MM.1S (cell line): ENCODE data around the gene IQCC.

Source experiments
- DNase-seq: peaks from one replicate; pipeline ENCODE4 v3.0.0-alpha.2; 2015
- H2AFZ ChIP-seq: fragments of 300-600 bp; sonication (generic); 2 replicates; pipeline ENCODE4 v1.6.0; 2016; ENCODE audit warnings: antibody characterized with exemption, low read length
- H3F3A ChIP-seq: fragments of 300-600 bp; sonication (generic); 2 replicates; pipeline ENCODE4 v1.6.1; 2016; ENCODE audit warnings: mild to moderate bottlenecking, antibody characterized with exemption, low read length, moderate library complexity, mixed read lengths; ENCODE audit not compliant: insufficient read depth
- H3K27ac ChIP-seq: fragments of 300-600 bp; sonication (generic); 2 replicates; pipeline ENCODE4 v1.5.1; 2016; ENCODE audit warnings: mild to moderate bottlenecking, low read length
- H3K27me3 ChIP-seq: fragments of 300-600 bp; sonication (generic); replicated peaks from 2 replicates; pipeline ENCODE4 v1.6.0; 2016; ENCODE audit warnings: low read length; ENCODE audit not compliant: insufficient read depth
- H3K36me3 ChIP-seq: fragments of 300-600 bp; sonication (generic); replicated peaks from 2 replicates; pipeline ENCODE4 v1.6.1; 2016; ENCODE audit warnings: mild to moderate bottlenecking, low read length, mixed read lengths; ENCODE audit not compliant: insufficient read depth
- H3K4me1 ChIP-seq: fragments of 300-600 bp; sonication (generic); 2 replicates; pipeline ENCODE4 v1.6.1; 2016; ENCODE audit warnings: low read length, mixed read lengths
- H3K4me2 ChIP-seq: fragments of 300-600 bp; sonication (generic); 2 replicates; pipeline ENCODE4 v1.6.0; 2016; ENCODE audit warnings: low read depth, low read length
- H3K4me3 ChIP-seq: fragments of 300-600 bp; sonication (generic); 2 replicates; pipeline ENCODE4 v1.5.1; 2016; ENCODE audit warnings: low read length, mixed read lengths
- H3K79me2 ChIP-seq: fragments of 300-600 bp; sonication (generic); 2 replicates; pipeline ENCODE4 v1.6.1; 2016; ENCODE audit warnings: mixed run types, low read length, mixed read lengths
- H3K9ac ChIP-seq: fragments of 300-600 bp; sonication (generic); 2 replicates; pipeline ENCODE4 v1.6.1; 2016; ENCODE audit warnings: low read length, mixed read lengths
- H3K9me2 ChIP-seq: fragments of 300-600 bp; sonication (generic); replicated peaks from 2 replicates; pipeline ENCODE4 v1.6.1; 2016; ENCODE audit warnings: mild to moderate bottlenecking, low read length, mixed read lengths; ENCODE audit not compliant: insufficient read depth
- H3K9me3 ChIP-seq: fragments of 300-600 bp; sonication (generic); replicated peaks from 2 replicates; pipeline ENCODE4 v1.6.1; 2016; ENCODE audit warnings: mild to moderate bottlenecking, low read length, mixed read lengths; ENCODE audit not compliant: insufficient read depth
- H4K20me1 ChIP-seq: fragments of 300-600 bp; sonication (generic); 2 replicates; pipeline ENCODE4 v1.6.1; 2016; ENCODE audit warnings: mild to moderate bottlenecking, low read length, moderate library complexity, mixed read lengths; ENCODE audit not compliant: insufficient read depth
- CTCF ChIP-seq: fragments of 300-600 bp; sonication (generic); IDR thresholded peaks from 2 replicates; pipeline ENCODE4 v1.5.1; 2016; ENCODE audit warnings: antibody characterized with exemption, low read length, mixed read lengths
- EZH2 ChIP-seq: fragments of 300-600 bp; sonication (generic); optimal IDR thresholded peaks from 2 replicates; pipeline ENCODE3; 2017; ENCODE audit warnings: low read depth, mild to moderate bottlenecking, antibody characterized with exemption, low read length, mixed read lengths
- EZH2phosphoT487 ChIP-seq: fragments of 300-600 bp; sonication (generic); IDR thresholded peaks from 2 replicates; pipeline ENCODE4 v1.6.1; 2018; ENCODE audit warnings: antibody characterized with exemption, low read length

IQCC gene

GRCh38 chr1:32184650-32185049, 20.8 kb upstream of the IQCC start:
- H3K4me1 ChIP-seq, result peaks cover 8% of the 10 kb centered on the region; the same call in 1 of the 2 replicates
- no peak overlapping the region for H3K4me2 ChIP-seq
- H3K79me2 ChIP-seq, result peaks cover 73% of the 10 kb centered on the region
- no peaks in the 10 kb centered on the region for H3K9me2 ChIP-seq
- no peaks in the 10 kb centered on the region for H3K9me3 ChIP-seq
- TF ChIP-seq CTCF, result no peak
- no peak for TF ChIP-seq EZH2phosphoT487
- TF ChIP-seq EZH2, result no peak
- H3F3A ChIP-seq, result peaks cover 4% of the 10 kb centered on the region; the same call in 1 of the 2 replicates
- no peaks in the 10 kb centered on the region for H3K27me3 ChIP-seq
- H3K9ac ChIP-seq, result no peak overlapping the region
- no peak overlapping the region for H2AFZ ChIP-seq
- no peak for DNase-seq
- H3K27ac ChIP-seq, result no peak overlapping the region
- H4K20me1 ChIP-seq, result no peaks in the 10 kb centered on the region
- no peak overlapping the region for H3K4me3 ChIP-seq
- H3K36me3 ChIP-seq, result peaks cover 26% of the 10 kb centered on the region

DNA sequence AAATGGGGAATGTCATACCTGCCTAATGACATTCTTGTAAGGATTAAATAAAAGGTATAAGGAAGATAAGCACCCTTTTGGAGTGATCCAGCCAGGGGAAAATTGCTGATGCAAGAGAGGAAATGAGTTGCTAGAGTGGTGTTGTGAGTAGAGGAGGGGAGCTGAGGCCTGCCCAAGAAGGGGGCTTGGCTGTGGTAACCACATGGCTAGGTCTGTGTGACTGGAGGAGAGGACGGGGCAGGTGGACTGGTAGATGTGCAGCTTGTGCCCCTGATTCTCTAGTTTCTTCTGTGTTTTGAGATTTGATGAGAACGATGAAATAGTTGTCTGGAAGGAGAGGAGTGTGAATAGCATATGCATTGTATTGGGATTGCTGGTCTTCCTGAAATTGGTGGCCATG, 19.4 kb upstream of the IQCC start:
- H3K36me3 ChIP-seq, result peaks cover 24% of the 10 kb centered on the region
- H3K4me1 ChIP-seq, result peaks cover 1% of the 10 kb centered on the region; the same call in 1 of the 2 replicates
- H2AFZ ChIP-seq, result no peak overlapping the region
- no peaks in the 10 kb centered on the region for H3K27me3 ChIP-seq
- no peaks in the 10 kb centered on the region for H4K20me1 ChIP-seq
- H3F3A ChIP-seq, result no peaks in the 10 kb centered on the region
- DNase-seq, result no peak
- peaks cover 60% of the 10 kb centered on the region for H3K79me2 ChIP-seq
- H3K4me2 ChIP-seq, result no peak overlapping the region
- no peaks in the 10 kb centered on the region for H3K9me3 ChIP-seq
- H3K27ac ChIP-seq, result no peak overlapping the region
- no peak overlapping the region for H3K9ac ChIP-seq
- H3K4me3 ChIP-seq, result no peak overlapping the region
- TF ChIP-seq EZH2, result no peak
- no peak for TF ChIP-seq CTCF
- H3K9me2 ChIP-seq, result no peaks in the 10 kb centered on the region

DNA sequence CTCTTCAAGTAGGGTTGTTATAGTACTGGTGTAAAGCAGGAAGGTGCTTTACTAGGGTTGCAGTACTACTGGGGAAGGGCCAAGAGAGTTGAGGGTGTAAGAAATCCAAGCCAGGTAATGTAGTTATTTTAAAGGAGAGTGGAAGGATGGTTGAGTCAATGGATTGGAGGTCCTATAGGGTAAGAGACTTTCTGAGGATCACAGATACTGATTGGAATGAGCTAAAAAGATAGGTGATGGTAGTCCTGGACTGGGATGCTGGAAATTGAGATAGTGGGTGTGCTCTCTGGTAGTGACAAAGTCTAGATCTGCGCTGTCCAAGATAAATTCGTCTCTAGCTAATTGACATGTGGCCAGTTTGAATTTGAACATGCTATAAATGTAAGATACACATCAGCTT, 19.0 kb upstream of the IQCC start:
- TF ChIP-seq EZH2 (no peak), EZH2phosphoT487 (no peak)
- Histone ChIP-seq H3K79me2 (peaks cover 60% of the 10 kb centered on the region), H3K36me3 (peaks cover 26% of the 10 kb centered on the region), H3K27ac (no peak overlapping the region), H3K9me2 (no peaks in the 10 kb centered on the region), H3F3A (no peaks in the 10 kb centered on the region), H3K9me3 (no peaks in the 10 kb centered on the region), H4K20me1 (no peaks in the 10 kb centered on the region), H3K4me3 (no peak overlapping the region), H3K4me2 (no peak overlapping the region), H3K27me3 (no peaks in the 10 kb centered on the region), H3K4me1 (no peaks in the 10 kb centered on the region), H3K9ac (no peak overlapping the region), H2AFZ (no peak overlapping the region)
- DNase-seq, result no peak

GRCh38 chr1:32187850-32188249, 17.6 kb upstream of the IQCC start:
- H3F3A ChIP-seq, result no peaks in the 10 kb centered on the region
- no peaks in the 10 kb centered on the region for H3K9me2 ChIP-seq
- H2AFZ ChIP-seq, result no peak overlapping the region
- H3K4me3 ChIP-seq, result no peak overlapping the region
- H3K4me2 ChIP-seq, result no peak overlapping the region
- H3K9me3 ChIP-seq, result no peaks in the 10 kb centered on the region
- H4K20me1 ChIP-seq, result no peaks in the 10 kb centered on the region
- peaks cover 36% of the 10 kb centered on the region for H3K36me3 ChIP-seq
- H3K9ac ChIP-seq, result no peak overlapping the region
- peaks cover 51% of the 10 kb centered on the region for H3K79me2 ChIP-seq
- no peak overlapping the region for H3K27ac ChIP-seq
- no peaks in the 10 kb centered on the region for H3K27me3 ChIP-seq
- TF ChIP-seq EZH2 (no peak), CTCF (no peak), EZH2phosphoT487 (no peak)
- DNase-seq, result no peak
- no peaks in the 10 kb centered on the region for H3K4me1 ChIP-seq
